Endothelial cell (in vitro differentiated cells): Measurements from ENCODE around the gene SYNGR1. TPM values are rescaled to one million over a fixed set of nuclear protein-coding genes. Genes with fewer than 3 reads are reported as not detected.
"Not testable (repeated sequence)": the region's sequence is repeated elsewhere in the genome, so short reads cannot be mapped to it uniquely, and the experiment has no call there.

Source experiments
- DNase-seq: peaks from one replicate; pipeline ENCODE4 v3.0.0; 2021; ENCODE audit warnings: low spot score
- H3K27ac Mint-ChIP-seq: one replicate; pipeline ENCODE4 v1.8.0; 2021; ENCODE audit warnings: mixed read lengths, inconsistent platforms; ENCODE audit not compliant: unreplicated experiment
- H3K27me3 Mint-ChIP-seq: one replicate; pipeline ENCODE4 v1.8.0; 2021; ENCODE audit warnings: mild to moderate bottlenecking, moderate library complexity, mixed read lengths, inconsistent platforms; ENCODE audit not compliant: unreplicated experiment
- H3K36me3 Mint-ChIP-seq: one replicate; pipeline ENCODE4 v1.8.0; 2021; ENCODE audit warnings: mild to moderate bottlenecking, low read depth, mixed read lengths, inconsistent platforms; ENCODE audit not compliant: unreplicated experiment
- H3K4me1 Mint-ChIP-seq: one replicate; pipeline ENCODE4 v1.8.0; 2021; ENCODE audit warnings: mild to moderate bottlenecking, mixed read lengths, inconsistent platforms; ENCODE audit not compliant: unreplicated experiment
- H3K4me3 Mint-ChIP-seq: one replicate; pipeline ENCODE4 v1.8.0; 2021; ENCODE audit warnings: mild to moderate bottlenecking, mixed read lengths, inconsistent platforms; ENCODE audit not compliant: unreplicated experiment
- H3K9me3 Mint-ChIP-seq: one replicate; pipeline ENCODE4 v1.8.0; 2021; ENCODE audit warnings: mixed read lengths, inconsistent platforms; ENCODE audit not compliant: unreplicated experiment
- total RNA-seq: library from RNA; stranded (reverse); fragmentation: NEBNext Ultra II Directional; extraction: Animal tissue kit (Norgen Biotek cat#: 25700); gene quantifications from one replicate; pipeline ENCODE4 v1.2.1, GENCODE V29; 2021; ENCODE audit not compliant: unreplicated experiment
- TF ChIP-seq, protein P1 (sequence below): fragments of 200-600 bp; sonication (generic); IDR thresholded peaks from one replicate; pipeline ENCODE4 v1.5.0; 2021; ENCODE audit warnings: antibody characterized with exemption; ENCODE audit not compliant: unreplicated experiment

Gene SYNGR1
- total RNA-seq, 1 donor from 2014 or later, result 2.9 TPM

DNA sequence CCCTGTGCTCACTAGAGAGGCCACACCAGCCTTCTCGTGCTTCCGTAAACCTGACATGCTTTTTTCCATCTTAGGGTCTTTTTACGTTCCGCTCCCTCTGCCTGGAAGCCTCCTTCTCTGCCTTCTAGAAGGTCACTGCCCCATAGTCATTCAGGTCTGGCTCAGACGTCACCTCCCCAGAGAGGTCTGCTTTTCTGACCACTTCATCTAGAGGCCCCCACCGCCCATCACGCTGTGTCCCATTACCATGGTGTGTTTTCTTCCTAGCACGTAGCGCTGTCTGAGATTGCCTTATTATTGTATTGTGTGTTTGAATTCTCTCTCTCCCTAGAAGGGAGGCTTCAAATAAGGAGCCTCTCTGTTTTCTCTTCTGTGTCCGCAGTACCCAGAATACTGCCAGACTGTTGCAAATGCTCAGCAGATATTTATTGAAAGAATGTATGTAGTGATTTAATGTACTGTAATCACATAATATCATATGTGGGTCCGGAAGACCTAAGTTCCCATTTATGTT lies 59.8 kb downstream of the SYNGR1 start:
- no peak for DNase-seq
- Mint-ChIP-seq H3K27ac (no peak overlapping the region), H3K27me3 (peaks cover 9% of the 10 kb centered on the region), H3K9me3 (no peaks in the 10 kb centered on the region), H3K36me3 (peaks cover 7% of the 10 kb centered on the region), H3K4me3 (no peak overlapping the region), H3K4me1 (no peaks in the 10 kb centered on the region)
- TF ChIP-seq, protein P1, sequence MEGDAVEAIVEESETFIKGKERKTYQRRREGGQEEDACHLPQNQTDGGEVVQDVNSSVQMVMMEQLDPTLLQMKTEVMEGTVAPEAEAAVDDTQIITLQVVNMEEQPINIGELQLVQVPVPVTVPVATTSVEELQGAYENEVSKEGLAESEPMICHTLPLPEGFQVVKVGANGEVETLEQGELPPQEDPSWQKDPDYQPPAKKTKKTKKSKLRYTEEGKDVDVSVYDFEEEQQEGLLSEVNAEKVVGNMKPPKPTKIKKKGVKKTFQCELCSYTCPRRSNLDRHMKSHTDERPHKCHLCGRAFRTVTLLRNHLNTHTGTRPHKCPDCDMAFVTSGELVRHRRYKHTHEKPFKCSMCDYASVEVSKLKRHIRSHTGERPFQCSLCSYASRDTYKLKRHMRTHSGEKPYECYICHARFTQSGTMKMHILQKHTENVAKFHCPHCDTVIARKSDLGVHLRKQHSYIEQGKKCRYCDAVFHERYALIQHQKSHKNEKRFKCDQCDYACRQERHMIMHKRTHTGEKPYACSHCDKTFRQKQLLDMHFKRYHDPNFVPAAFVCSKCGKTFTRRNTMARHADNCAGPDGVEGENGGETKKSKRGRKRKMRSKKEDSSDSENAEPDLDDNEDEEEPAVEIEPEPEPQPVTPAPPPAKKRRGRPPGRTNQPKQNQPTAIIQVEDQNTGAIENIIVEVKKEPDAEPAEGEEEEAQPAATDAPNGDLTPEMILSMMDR, result no peak

DNA sequence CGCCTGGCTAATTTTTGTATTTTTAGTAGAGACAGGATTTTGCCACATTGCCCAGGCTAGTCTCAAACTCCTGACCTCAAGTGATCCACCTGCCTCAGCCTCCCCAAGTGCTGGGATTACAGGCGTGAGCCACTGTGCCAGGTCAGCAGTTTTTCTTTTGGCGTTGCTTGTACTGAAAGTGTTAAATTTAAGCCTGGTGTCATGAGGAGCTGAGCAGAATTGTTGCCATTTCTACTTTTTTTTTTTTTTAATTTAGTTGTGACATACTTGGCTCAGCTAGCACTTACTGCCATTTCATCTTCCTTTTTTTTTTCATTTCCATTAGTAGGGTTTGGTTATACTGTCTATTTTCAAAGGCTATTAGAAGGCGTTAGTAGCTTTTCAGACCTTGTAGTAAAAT lies 60.5 kb downstream of the SYNGR1 start:
- no peak overlapping the region for H3K4me3 Mint-ChIP-seq
- no peaks in the 10 kb centered on the region for H3K9me3 Mint-ChIP-seq
- DNase-seq, result no peak
- no peaks in the 10 kb centered on the region for H3K4me1 Mint-ChIP-seq
- TF ChIP-seq, protein P1, result no peak
- peaks cover 4% of the 10 kb centered on the region for H3K36me3 Mint-ChIP-seq
- H3K27ac Mint-ChIP-seq, result no peak overlapping the region
- H3K27me3 Mint-ChIP-seq, result peaks cover 9% of the 10 kb centered on the region

DNA sequence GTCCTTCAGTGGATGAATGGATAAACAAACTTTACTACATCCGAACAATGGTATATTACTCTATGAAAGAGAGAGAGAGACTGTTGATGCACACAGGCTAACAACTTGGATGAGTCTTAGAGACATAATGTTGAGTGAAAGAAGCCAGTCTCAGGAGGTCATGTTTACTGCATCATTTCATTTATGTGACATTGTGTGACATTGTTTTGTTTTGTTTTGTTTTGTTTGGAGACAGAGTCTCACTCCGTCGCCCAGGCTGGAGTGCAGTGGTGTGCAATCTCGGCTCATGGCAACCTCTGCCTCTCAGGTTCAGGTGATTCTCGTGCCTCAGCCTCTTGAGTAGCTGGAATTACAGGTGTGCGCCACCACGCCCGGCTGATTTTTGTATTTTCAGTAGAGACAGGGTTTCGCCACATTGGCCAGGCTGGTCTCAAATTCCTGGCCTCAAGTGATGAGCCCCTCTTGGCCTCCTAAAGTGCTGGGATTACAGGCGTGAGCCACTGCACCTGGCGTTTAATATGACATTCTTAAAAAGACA lies 62.1 kb downstream of the SYNGR1 start:
- not testable (repeated sequence) for H3K9me3 Mint-ChIP-seq, DNase-seq, H3K27ac Mint-ChIP-seq, H3K36me3 Mint-ChIP-seq, H3K4me3 Mint-ChIP-seq, H3K27me3 Mint-ChIP-seq, H3K4me1 Mint-ChIP-seq

DNA sequence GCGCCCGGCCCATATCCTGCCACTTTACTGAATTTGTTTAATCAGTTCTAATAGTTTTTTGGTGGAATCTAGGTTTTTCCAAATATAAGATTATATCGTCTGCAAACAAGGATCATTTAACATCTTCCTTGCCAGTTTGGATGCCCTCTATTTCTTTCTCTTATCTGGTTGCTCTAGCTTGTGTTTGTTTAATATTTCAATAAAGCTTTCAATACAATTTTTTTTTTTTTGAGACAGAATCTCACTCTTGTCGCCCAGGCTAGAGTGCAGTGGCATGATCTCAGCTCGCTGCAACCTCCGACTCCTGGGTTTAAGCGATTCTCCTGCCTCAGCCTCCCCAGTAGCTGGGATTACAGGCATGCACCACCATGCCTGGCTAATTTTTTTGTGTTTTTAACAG lies 63.4 kb downstream of the SYNGR1 start:
- DNase-seq, H3K9me3 Mint-ChIP-seq, H3K4me3 Mint-ChIP-seq, H3K4me1 Mint-ChIP-seq, H3K27ac Mint-ChIP-seq, H3K36me3 Mint-ChIP-seq: not testable (repeated sequence)
- H3K27me3 Mint-ChIP-seq, result peaks cover 10% of the 10 kb centered on the region

DNA sequence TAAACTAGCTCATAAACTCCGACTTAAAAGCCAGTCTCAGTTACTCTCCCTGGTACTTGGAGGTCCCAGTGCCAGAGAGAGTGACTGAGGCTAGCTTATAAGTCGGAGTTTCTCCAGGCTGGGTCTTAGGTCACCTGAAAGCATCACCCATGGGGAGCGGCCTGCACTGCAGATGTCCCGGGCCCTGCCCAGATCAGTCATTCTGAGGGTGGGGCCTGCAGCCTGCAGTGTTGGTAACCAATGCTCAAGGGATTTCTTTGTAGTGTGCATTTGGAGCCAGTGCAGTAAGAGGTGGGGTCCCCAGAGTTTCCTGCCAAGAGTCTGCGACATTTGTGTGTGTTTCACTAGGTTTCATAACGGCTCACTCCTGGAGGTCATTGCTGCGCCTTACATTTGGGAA lies 64.6 kb downstream of the SYNGR1 start:
- H3K36me3 Mint-ChIP-seq, result peaks cover 14% of the 10 kb centered on the region
- no peak for DNase-seq
- TF ChIP-seq, protein P1, result no peak
- H3K9me3 Mint-ChIP-seq, result no peaks in the 10 kb centered on the region
- H3K27ac Mint-ChIP-seq, result no peak overlapping the region
- H3K4me3 Mint-ChIP-seq, result no peak overlapping the region
- H3K4me1 Mint-ChIP-seq, result no peaks in the 10 kb centered on the region
- H3K27me3 Mint-ChIP-seq, result peaks cover 16% of the 10 kb centered on the region

DNA sequence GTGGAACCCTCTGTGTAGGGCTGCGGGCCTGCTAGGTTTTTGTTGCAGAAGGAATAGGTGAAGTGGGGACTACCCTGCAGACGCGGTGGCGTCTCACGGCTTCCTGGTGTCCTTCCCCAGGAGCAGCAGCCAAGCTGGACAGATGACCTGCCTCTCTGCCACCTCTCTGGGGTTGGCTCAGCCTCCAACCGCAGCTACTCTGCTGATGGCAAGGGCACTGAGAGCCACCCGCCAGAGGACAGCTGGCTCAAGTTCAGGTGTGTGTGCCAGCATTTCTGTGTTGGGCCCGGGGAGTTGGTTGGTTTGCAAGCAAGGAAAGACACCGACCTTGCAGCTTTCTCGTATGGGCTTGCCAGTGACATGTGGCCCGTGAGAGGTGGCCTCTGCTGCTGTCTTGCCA lies 65.1 kb downstream of the SYNGR1 start:
- no peak for DNase-seq
- Mint-ChIP-seq H3K9me3 (no peaks in the 10 kb centered on the region), H3K36me3 (peaks cover 17% of the 10 kb centered on the region), H3K27ac (no peak overlapping the region), H3K4me1 (no peaks in the 10 kb centered on the region), H3K27me3 (peaks cover 14% of the 10 kb centered on the region), H3K4me3 (no peak overlapping the region)
- TF ChIP-seq, protein P1, result no peak
